C4-2B (cell line): ENCODE data around the gene FAM193A.

Source experiments
- CTCF ChIP-seq: fragments of 450-650 bp; conservative IDR thresholded peaks from 2 replicates; pipeline ENCODE4 v1.5.1; 2017; ENCODE audit warnings: mild to moderate bottlenecking
- ZFX ChIP-seq: fragments of 450-650 bp; IDR thresholded peaks from 2 replicates; pipeline ENCODE4 v1.6.1; 2017

- TF ChIP-seq CTCF = no peak
- no peak for TF ChIP-seq ZFX
Measured at GRCh38 chr4:2713337-2713736, 176.9 kb downstream of the FAM193A start.
